GM08714 (cell line): ENCODE data around the gene OSBPL9.

ENCODE experiments used
- H3K4me3 ChIP-seq: fragments of 200-500 bp; sonication (Bioruptor generic); 2 replicates; pipeline ENCODE4 v1.5.1; 2014; ENCODE audit warnings: mild to moderate bottlenecking, low read length, inconsistent platforms
- ZNF274 ChIP-seq: IDR thresholded peaks from 2 replicates; pipeline ENCODE4 v1.6.1; 2012; ENCODE audit warnings: mild to moderate bottlenecking, low read depth, low read length

OSBPL9 gene

DNA sequence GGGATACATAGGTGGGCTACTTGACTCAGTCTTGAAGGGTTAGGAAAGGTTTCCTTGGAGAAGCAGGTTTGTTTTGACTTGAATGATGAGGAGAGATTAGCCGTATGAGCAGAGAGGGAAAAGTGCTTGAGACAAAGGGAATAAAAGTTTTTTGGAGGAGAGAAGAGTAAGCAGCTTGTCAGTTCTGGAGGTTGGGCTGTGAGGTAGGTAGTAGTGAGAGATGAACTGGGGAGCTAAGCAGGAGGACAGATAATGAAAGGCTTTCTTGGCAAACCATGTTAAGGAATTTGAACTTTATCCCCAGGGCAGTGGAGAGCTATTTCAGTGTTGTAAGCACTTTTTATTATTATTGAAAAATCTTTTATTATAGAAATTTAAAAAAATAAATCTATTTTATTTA lies 3.6 kb downstream of the OSBPL9 start:
- no peak for TF ChIP-seq ZNF274
- no peak overlapping the region for H3K4me3 ChIP-seq

- TF ChIP-seq ZNF274, result no peak
- no peak overlapping the region for H3K4me3 ChIP-seq
These were observed 4.3 kb downstream of the OSBPL9 start for GRCh38 chr1:51621161-51621560.

- no peak for TF ChIP-seq ZNF274
- no peak overlapping the region for H3K4me3 ChIP-seq
These were observed 5.1 kb downstream of the OSBPL9 start for GRCh38 chr1:51621841-51622454.

DNA sequence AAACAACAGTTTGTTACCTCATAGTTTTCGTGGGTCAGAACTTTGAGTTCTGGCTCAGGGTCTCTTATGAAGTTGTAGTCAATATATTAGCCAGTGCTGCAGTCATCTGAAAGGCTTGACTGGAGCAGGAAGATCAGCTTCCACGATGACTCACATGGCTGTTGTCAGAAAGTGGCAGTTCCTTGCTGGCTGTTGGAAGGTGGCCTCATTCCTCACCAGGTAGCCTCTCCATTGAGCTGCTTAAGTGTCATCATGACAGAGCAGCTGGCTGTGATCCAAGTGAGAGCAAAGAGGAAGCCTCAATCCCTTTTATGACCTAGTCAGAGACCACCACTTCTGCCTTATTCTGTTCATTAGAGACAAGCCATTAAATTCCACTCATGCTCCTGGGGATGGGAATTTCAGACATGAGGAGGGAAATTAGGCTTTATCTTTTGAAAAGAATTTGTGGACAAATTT lies 5.6 kb downstream of the OSBPL9 start:
- TF ChIP-seq ZNF274, result no peak
- no peak overlapping the region for H3K4me3 ChIP-seq

DNA sequence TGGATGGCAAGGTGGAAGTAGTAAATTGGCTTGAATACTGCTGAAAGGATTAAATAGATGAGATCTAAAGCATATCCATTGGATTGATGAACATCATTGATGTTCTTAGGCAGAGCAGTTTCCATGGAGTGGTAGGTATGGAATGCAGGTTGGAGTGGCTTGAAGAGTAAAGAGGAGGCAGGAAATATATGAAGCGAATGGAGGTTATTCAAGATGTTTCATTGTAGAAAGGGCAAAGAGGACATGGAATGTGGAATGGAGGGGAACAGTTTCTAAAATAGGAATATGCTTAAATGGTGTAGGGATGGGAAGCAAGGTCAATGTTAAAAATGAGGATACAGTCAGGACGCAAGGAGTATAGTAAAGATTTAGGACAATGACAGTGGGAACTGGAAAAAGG lies 6.1 kb downstream of the OSBPL9 start:
- no peak overlapping the region for H3K4me3 ChIP-seq
- no peak for TF ChIP-seq ZNF274

GRCh38 chr1:51623450-51623849 lies 6.6 kb downstream of the OSBPL9 start:
- H3K4me3 ChIP-seq, result no peak overlapping the region
- no peak for TF ChIP-seq ZNF274

GRCh38 chr1:51624855-51625254 lies 8.0 kb downstream of the OSBPL9 start:
- TF ChIP-seq ZNF274, result no peak
- H3K4me3 ChIP-seq, result no peak overlapping the region

DNA sequence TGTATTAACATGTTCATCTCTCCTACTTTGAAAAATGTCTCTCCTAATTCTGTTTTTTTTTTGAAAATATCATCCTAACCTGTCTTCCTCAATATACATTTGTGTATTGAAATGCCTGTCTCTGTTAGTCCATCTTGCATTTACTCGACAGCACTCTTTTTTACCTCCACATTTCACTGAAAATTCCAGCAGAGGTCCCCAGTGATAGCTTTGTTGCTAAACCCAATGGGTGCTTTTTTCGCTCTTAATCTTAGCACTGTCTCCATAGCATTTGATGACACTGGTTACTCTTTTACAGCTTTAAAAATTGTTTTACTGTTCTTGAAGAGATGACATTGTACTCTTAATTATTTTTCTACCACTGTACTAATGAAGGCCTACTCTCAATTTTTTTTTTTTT lies 10.8 kb downstream of the OSBPL9 start:
- no peak for TF ChIP-seq ZNF274
- no peak overlapping the region for H3K4me3 ChIP-seq

DNA sequence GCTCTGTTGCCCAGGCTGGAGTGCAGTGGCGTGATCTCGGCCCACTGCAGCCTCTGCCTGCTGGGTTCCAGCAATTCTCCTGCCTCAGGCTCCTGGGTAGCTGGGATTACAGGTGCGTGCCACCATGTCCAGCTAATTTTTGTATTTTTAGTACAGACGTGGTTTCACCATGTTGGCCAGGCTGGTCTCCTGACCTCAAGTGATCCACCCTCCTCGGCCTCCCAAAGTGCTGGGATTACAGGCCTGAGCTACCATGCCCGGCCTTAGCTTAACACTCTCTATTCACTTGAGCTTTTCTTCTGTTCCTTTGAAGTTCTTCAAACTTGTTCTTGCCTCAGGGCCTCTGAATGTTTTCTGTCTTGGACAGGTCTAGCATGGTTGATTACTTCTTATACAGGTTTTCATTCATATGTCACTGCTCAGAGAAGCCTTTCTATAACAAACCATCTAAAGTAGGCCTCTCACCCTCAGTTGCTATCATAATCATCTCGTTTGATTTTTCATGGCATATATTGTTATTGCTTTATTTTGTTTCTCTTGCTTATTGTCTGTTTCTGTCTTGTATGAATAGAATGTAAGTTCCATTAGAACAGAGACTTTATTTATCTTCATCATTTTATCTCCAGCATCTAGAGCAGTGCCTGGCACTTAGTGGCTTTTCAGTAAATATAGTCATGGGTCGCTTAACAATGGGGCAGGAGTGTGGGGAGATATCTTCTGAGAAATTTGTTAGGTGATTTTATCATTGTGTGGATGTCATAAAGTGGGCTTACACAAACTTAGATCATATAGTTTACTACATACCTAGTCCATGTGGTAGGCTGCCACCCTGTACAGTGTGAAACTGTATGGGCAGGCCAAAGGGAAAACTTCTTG lies 12.1 kb downstream of the OSBPL9 start:
- no peak for TF ChIP-seq ZNF274
- no peak overlapping the region for H3K4me3 ChIP-seq

GRCh38 chr1:51629918-51630317 lies 13.0 kb downstream of the OSBPL9 start:
- TF ChIP-seq ZNF274, result no peak
- no peak overlapping the region for H3K4me3 ChIP-seq

- no peak for TF ChIP-seq ZNF274
- no peak overlapping the region for H3K4me3 ChIP-seq
These were observed 13.5 kb downstream of the OSBPL9 start for GRCh38 chr1:51630393-51630792.

DNA sequence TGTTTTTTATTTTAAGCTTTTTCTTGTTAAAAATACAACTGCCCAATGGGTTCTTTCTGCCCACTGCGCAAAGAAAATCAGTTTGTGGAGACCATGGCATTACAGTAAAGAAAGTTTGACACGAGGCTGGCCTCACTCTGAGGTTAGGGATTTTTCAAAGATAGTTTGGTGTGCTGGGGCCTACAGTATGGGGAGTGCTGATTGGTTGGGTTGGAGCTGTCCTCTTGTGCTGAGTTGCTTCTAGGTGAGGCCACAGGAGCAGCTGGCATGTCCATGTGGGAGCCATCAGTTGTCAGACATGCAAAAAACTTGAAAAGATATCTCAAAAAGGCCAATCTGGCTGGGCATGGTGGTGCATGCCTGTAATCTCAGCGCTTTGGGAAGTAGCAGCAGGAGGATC lies 14.0 kb downstream of the OSBPL9 start:
- H3K4me3 ChIP-seq, result no peak overlapping the region
- TF ChIP-seq ZNF274, result no peak

DNA sequence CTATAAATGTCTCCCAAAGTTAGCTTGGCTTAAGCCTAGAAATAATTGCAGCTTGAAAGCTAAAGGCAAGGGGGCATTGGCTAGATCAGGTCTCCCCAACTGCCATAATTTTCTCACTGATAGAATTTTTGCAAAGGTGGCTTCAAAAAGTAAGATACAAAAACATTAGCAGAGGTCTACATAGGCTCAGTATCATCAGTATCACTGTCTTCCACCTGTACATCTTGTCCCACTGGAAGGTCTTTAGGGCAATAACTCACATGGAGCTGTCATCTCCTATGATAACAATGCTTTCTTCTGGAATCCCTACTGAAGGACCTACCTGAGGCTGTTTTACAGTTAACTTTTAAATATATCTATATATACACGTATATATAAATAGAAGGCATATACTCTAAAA lies 14.9 kb downstream of the OSBPL9 start:
- no peak for TF ChIP-seq ZNF274
- no peak overlapping the region for H3K4me3 ChIP-seq

DNA sequence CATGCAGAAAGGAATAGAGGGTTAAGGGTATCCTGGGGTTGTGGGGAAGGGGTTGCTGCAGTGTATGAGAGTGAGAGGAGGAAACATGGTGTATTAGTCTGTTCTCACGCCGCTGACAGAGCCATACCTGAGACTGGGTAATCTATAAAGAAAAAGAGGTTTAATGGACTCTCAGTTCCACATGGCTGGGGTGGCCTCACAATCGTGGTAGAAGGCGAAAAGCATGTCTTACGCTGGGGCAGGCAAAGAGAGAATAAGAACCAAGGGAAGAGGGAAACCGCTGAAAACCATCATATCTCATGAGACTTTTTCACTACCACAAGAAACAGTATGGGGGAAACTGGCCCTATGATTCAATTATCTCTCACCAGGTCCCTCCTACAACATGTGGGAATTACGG lies 17.7 kb downstream of the OSBPL9 start:
- H3K4me3 ChIP-seq, result no peak overlapping the region
- no peak for TF ChIP-seq ZNF274

- no peak for TF ChIP-seq ZNF274
- no peak overlapping the region for H3K4me3 ChIP-seq
These were observed 18.7 kb downstream of the OSBPL9 start for GRCh38 chr1:51635615-51636014.
